ENCODE data around the gene PIGZ.

PIGZ gene

DNA sequence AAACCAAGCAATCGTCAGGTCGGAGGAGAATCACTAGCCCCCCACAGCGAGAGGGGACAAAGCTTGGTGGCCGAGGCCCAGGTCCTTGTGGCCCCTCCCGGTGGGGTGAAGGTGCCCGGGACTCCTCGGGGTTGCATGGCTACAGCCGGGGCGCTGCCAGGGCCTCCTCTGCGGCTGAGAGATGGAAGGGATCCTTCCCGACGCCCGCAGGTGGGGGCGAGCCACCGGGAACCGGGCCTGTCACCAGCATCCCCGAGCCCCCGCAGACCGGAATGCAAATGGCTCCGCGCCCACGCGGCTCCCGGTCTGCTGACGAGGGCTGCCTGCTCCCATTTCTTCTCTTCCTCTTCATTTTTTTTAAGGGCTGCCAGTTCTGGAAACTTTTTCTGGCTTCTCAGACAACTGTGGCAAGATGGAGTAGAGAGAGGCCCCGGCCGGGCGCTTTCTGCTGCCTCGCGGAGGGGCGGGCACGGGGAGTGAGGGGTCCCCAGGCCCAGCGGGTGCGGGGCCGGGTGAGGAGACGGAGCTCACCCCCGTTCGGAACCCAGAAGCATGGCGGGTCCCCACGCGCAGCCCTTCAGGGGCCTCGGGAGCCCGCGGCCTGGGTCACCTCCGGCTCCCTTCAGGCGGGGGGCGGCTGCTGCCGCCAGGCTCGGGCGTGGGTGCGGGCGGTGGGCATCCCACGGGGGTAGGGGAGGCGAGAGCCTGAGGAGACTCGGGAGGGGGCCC, 33.5 kb upstream of the PIGZ start:
- no peak for DNase-seq

DNA sequence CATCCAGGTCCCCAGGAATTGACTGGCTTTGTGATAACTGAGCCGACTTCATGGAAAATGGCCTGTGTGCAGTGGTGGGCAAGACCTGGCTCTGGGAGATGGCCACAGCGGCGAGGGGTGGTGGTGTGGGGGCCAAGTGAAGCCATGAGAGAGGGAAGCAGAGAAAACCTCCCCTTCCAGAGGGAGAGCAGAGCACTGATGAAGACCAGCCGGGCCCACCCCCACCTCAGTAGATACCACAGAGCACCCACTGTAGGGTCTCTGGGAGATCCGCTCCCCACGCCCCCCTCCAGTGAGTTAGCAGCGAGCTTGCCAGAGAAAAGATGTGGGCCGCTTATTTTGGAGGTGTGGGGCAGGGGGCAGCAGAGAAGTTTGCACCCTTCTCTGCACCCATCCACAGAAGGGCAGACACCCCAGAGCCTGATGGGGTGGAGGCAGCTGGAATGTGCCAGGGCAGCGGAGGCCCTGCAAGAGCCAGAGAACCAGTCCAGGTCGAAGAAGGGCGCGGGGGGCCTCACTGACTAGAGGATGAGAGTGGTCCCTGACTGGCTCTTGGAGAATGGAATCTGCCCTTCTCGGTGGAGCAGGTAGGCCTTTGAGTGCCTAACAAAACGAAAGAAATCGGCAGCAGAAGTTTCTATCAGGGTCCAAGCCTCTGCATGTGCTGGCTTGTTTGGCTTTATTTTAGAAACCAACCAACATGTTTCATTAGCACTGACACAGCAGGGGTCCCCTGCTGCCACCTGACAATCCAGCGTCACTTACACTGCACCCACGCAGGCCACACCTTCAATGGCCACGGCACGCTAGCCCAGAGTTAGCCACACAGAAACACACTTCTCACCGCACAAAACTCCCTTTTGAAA, 32.7 kb upstream of the PIGZ start:
- DNase-seq, result no peak

DNA sequence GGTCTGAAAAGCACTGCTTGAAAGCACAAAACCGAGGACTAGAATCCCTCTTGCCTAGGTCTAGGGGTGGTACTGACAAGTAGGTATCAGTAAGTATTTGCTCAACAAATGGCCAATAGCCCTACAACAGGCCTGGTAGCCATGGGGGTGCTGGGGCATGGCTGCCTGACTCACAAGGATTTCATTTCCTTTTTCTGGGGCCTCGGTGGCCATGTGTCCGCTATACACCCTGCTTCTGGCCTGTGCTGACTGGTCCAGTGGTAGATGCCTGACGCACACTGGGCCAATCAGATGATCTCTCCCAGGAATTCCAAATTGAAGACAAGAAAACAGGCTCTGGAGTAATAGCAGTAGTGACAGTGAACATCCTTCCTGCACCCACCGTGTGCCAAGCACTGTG, 31.6 kb upstream of the PIGZ start:
- DNase-seq, result no peak

DNA sequence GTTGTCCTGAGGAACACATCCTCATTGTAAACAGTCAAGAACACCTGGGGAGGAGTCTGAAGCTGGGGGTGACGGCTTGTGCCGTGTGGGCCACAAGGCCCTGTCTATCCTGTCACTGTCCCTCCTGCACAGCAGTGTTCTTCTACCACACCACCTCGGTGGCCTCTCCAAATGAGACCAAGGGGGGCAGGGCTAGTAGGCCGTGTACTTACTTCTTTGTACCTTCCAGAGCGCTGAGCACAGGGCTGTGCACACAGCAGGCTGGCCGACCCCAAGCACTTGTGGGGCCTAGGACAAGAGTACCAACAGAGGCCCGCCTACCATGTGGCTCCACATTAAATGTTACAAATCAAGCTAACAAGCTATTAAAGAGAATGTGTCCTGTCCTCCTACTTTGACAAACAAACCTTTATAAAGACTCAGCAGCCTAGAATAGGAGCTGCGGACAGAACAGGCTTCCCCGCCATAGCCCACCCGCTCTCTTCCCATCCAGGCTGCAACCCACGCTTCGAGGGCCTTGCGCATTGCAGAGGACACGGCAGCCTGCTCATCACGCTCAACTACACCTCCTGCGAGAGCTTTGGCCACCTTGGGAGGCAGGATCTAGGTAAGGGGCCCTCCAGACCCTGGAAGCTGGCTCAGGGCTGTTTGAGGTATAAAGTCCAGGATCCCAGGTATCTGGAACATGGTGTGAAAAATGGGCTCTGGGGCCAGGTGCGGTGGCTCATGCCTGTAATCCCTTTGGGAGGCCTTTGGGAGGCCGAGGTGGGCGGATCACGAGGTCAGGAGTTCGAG, 30.5 kb upstream of the PIGZ start:
- DNase-seq, result no peak

DNA sequence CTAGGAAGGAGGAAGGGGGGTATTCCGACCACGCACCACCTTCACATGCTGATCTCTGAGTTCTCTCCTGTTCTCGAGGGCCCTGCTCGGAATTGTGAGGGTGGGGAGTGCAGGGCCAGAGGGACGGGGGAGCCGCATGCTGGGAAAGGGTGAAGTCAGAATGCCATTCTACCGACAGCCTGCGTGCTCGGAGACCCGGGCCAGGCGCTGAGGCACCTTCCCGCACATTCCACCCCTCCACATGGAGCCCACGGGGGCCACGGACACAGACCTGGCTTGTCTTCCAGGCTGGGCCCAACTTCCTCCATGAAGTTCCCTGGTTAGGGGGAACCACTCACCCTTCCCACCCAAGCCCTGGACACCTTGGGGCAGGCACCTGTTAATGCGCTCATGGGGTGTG, 28.7 kb upstream of the PIGZ start:
- no peak for DNase-seq

DNA sequence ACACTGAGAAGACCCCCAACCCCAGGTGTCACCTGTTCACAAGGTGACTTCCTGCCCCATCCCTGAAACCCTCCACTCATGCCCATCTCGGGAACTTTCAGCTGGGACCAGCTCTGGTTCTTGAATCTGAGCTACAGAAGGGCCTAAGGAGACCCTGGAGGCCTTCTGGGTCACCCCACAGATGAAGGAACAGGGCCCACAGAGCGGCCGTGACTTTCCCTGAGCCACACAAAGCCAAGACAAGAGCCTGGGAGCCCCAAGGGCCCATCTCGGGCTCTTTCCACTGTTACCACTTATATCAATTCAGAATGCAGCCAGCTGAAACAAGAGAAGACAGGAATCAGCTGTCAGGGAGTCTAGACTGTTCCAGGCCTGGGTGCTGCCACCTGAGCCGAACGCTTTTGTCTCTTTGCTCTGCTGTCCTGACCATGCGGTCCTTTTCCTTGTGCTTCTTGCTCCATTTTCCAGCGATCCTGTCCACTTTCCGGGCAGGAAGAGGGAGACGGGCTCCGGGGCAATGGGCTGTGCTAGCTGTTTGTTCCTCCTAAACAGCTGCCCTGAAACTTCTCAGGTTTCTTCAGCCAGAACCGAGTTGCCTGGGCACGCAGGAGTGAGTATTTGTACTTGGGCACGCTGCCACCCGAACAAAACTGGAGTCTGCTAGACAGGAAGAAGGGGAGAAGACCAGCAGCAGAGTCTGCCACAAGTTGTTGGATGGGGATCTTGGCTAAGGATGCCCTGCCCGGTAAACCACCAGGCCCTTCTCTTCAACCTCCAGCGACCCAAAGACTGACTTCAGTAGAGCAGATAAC, 28.0 kb upstream of the PIGZ start:
- no peak for DNase-seq

DNA sequence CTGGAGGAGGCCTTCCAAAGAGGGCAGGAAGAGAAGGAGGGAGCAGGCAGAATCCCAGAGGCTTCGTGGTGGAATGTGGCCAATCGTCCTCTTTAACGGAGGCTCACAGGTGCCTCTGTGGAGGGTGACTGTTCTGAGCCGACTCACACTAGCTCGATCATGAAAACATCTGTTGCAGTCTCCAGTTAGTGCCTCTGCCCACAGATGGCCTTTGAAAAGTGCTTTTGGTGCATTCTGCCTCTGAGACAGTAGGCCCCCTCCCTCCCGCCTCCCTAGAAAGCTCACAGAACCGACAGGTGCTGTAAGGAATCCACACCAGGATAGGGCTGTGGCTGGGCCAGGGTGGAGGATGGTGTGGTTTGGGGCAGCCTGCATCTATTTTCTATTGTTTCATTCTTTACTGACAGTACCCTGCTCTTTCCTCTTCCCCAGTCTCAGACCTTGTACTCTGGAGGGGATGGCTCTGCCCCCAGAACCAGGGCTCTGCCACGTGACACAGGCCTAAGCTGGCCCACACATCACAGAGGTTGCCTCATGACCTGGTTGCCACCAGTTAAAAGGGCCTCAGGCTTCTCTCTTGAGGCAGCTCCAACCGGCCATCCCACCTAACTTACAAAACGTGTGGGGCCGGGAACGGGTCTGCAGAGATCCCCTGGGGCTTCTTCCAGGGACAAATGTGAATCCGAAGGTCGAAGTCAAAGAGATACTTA, 27.2 kb upstream of the PIGZ start:
- DNase-seq, result no peak

DNA sequence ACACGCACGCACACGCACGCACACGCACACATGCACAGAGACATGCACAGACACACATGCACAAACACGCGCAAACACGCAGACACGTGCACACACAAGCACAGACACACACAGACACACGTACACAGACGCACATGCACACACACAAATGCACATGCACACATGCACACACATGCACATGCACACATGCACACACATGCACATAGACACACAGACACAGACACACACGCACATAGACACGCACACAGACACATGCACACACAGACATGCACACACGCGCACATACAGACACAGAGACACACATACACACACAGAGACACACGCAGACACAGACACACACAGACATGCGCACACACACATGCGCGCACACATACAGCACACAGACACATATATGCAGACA, 26.4 kb upstream of the PIGZ start:
- DNase-seq, result no peak

DNA sequence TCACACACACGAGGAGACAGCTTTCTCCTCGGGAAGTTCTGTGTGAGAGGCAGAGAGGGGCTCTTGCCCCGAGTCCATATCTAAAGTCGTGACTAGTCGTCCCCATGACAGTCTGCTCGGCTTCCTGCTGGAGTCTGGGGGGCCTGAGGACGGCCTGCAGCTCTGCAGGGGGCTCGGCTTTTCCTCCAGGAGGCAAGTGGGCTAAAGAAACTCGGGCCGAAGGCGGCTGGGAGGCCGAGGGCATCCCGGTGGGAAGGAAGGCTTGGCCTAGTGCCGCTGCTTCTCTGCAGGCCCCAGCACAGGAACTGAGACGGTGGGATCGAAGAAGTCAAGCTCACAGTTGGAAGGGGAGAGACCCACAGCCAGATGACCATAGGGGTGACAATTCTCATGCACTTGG, 25.4 kb upstream of the PIGZ start:
- no peak for DNase-seq

DNA sequence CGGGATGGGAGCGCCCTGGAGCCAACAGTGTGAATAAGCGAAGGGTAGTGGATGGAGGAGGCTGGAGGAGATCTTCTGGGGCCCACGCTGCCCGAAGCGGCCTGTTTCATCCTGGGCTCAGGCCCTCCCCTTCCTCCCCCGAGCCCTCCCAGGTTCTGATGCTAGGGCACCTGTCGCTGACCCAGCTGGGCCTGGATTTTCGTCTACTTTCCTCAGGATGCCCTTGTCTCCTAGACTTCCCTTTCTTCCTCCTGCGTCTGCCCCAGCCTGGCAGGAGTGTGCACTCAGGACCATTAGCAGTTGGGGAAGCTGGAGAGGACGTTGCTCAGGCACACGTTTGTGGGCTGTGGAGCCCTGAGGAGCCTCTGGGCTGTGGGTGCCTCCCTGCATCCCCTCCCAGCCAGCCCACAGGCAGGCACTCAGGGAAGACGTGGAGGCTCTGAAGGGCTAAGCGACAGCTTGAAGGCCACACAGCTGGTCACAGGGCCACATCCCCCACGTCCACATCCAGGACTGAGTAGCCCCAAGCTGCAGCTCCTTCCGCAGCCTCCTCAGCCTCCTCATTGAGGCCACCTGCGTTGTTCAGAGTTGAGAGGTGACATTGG, 23.9 kb upstream of the PIGZ start:
- DNase-seq, result no peak

DNA sequence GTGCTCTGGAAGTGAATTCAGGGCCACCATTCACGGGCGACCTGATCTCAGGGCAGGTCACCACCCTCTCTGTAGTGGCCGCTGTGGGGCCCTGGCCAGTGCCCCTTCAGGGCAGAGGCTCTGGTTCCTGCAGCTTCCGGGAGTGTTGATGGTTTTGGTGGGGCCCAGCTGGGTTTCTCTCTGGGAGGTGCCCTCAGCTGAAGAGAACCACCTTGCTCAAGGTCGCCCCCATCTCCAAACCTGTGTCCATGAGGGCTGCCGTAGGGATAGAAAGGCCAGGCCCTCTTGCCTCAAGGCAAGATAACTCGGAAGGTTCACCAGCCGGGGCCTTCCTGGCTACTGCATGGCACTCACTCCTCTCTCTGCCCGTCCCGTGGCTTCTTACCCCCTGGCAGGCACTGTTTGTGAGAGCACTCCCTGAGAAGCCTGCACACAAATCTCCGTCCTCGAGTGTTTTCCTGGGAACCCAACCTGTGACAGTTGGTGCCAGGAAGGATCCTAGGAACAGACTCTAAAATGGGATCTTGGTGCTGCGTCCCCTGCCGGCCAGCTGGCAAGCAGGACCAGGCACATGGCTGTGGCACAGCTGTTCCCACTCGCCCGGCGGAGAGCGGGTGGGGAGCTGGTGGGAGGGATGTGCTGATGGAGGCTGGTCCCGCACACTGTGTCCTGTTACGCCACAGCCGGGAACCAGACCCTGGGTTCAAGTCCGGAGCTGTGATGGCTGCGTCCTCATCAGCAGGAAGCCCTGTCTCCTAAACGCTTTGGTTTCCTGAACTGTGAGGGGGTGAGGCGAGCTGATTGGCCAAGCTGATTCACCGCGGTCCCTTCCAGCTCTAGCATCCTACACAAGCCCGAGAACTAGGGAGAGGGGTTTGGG, 23.2 kb upstream of the PIGZ start:
- no peak for DNase-seq

DNA sequence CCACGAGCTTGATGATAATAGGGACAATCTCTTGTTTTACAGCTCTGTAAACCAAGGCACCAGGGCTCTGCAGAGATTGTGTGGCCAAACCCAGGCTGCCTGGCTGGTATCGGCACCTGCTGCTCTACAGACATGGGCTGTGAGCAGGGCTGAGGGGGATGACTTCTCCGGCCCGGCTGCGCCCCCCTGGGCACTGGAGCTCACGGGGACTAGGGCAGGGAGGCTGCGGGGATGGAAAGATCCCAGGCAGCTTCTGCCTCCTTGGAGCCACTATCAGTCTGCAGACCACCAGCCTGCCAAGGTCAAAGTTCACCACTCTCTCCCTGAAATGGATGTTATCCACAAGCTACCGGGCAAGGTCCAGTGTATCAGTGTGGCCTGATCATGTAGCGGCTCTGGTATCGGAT, 22.0 kb upstream of the PIGZ start:
- DNase-seq, result no peak

DNA sequence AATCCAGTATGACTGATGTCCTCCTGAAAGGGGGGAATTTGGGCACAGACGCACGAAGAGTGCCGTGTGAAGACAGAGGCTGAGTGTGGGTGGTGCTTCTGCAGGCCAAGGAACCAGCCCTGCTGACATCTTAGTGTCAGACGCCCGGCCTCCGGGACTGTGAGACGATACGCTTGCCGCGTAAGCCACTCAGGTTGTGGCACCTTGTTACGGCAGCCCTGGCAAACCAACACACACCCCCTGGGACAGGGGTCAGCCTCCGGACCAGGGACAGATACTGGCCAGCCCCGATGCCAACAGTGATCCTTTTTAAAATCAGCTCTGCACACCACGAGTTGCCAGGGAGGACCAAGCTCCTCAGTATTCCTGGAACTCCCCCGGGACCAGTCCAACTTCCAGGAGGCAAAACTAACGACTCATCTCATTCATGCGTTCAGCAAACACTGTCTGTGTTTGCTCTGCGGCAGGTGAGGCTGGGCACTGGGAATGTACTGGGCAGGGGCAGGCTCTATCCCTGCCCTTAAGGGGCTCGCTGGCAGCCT, 21.2 kb upstream of the PIGZ start:
- DNase-seq, result no peak

DNA sequence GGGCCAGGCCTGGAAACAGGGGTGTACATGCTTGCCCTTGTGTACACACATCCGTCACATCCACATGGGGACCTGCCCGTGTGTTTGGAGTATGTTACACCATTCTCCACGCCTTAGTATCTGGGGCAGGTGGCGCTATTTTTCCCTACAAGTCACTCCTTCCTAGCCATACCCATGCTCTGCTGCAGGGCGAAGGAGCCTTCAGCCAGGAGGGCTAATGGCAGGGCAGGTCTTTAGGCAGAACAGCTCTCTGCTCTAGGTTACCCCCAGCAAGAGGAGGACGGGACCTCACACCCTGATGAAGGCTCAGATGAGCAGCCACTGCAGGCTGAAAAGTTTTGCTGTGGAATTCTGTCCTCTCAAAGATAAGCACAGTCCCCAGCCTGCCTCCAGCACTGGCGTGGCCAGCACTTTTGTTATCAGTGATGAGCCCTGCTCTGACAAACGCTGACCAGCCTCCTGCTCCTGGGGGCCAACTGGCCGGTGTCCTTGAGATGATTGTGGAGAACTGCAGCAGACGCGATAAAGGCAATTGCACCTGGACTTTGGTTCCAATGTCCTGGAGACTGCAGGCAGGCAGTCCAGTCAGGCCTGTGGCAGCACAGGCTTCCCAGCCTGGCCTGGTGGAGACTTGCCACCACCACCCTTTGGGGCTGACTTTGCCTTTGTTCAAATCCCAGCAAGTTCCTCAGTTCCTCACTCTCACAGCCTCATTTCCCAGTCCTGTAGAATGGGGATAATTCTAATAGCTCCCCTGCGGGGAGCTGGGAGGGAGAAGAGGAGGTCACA, 19.8 kb upstream of the PIGZ start:
- DNase-seq, result no peak

DNA sequence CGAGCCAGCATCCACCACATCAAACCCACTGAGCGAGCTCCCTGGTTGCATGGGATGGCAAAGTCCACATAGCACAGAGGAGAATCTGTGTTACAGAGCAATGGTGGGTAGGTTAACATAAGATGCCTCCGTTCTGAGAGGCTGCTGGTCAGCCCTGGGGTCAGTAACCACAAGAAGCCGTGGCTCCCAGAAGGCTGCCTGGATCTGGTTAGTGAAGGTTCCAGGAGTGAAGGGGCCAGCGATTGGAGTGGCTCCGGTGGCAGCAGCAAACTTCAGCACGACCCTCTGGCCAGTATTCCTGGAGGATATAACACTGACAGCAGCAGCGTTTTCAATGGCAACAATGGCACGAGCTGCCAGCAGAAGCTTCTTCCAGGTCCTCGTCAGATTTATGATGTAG, 18.4 kb upstream of the PIGZ start:
- no peak for DNase-seq

DNA sequence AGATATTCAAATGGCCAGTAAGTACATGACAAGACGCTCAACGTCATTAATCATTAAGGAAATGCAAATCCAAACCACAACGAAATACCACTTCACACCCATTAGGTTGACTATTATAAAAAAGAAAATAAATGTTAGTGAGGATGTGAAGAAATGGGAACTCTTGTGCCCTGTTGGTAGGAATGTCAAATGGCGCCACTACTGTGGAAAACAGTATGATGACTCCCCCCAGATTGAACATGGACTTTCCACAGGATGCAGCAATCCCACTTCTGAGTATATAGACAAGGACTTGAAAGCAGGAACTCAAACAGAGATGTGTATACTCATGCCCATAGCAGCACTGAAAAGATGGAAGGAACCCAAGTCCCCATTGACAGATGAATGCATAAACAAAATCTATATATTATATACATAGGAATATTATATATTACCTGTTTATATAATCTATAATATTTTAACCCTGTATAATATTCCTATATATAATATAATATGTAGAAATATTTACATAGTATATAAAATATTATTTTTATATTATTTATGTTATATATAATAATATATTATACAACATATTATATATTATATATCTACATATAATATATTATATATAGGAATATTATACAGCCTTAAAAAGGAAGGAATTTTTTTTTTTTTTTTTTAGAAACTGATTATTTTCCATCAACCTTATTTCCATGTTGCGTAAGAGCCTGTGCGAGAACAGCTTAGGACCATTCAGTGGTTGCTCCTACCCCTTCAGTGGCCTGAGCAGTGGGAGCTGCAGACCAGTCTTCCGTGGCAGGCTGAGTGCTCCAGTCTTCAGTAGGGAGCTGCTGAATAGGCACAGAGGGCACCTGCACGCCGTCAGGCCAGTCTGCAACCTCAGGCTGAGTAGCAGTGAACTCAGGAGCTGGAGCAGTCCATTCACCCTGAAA, 17.6 kb upstream of the PIGZ start:
- DNase-seq, result no peak

DNA sequence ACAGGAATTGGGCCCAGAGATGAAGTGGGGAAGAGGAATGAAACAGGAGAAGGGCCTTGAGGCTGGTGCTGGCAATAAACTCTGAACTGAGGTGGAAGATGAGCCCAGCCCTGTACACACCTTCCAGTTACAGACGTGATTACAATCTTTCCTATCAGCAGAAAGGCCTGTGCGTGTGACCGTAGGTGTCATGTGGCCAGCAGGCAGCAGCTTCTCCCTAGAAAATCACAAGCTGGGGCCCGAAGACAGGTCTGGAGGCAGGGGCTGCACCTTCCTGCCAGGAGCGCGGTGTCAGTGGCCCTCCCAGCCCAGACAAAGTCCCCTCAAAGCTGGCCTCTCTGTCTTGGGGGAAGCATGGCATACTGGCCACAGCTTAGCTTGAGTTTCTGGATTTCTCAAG, 16.7 kb upstream of the PIGZ start:
- DNase-seq, result no peak

DNA sequence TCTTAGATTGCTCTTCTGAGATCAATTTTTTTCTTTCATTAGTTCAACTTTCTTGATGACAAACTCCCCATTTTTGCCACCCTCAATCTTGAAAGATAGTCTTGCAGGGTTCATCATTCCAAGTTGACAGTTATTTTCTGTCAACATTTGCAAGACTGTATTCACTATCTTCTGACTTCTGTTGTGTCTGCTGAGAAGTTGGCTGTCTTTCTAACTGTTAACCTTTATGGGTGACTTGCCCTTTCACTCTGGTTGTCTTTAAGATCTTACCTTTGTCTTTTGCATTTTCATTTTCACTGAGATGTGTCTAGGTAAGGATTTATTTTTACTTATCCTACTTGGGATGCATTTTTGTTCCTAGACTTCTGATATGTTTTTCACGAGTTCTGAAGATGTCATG, 14.6 kb upstream of the PIGZ start:
- no peak for DNase-seq
